ENCODE results near the gene CIB2. TPM values are rescaled to one million over a fixed set of nuclear protein-coding genes. Genes with fewer than 3 reads are reported as not detected.

Gene CIB2
- polyA plus RNA-seq, 12 donors = 8.5 to 33.4 (median 13.0) TPM; not detected in 1

DNA sequence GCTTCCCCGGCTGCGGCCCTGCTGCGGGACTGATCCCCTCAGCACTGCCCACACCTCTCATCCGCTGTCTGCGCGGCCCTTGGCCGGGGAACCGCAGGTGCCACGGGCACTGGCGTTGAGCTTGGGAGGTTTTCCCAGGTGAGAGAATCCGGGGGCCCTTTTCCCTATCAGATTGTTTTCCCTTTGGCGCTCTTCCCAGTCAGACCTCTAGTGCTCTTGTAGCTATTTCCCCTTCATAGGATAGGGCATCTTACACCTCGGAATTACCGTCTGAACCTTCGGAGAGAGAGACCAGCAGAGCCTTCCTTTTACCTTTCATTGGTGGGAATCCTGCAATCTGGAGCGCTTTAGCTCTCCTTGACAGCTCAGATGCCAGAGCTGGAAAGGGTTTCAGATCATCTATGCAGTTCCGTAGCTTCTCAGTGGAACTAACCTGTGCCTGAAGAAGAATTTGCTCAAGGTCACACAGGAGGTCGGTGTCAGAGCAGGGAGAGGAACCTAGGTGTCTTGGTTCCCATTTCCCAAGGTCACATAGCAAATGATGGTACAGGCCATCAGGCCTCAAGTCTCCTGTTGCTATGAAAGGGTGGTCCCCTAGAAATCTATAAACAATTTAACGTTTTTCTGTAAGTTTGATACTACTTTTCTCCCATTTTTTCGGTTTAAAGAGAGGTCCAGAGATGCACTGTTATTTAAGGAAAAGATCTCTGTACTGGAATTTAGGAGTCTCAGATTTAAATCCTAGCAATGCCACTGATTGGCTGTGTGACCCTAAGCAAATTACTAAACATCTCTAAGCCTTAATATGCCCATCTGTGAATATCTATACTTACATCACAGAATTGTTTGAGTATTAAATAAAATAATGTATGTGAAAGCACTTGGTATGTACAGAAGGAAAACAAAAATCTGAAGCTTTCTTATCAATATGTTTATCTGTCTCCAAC is 18.8 kb upstream of the CIB2 start:
- DNase-seq = peak; percentile 47

DNA sequence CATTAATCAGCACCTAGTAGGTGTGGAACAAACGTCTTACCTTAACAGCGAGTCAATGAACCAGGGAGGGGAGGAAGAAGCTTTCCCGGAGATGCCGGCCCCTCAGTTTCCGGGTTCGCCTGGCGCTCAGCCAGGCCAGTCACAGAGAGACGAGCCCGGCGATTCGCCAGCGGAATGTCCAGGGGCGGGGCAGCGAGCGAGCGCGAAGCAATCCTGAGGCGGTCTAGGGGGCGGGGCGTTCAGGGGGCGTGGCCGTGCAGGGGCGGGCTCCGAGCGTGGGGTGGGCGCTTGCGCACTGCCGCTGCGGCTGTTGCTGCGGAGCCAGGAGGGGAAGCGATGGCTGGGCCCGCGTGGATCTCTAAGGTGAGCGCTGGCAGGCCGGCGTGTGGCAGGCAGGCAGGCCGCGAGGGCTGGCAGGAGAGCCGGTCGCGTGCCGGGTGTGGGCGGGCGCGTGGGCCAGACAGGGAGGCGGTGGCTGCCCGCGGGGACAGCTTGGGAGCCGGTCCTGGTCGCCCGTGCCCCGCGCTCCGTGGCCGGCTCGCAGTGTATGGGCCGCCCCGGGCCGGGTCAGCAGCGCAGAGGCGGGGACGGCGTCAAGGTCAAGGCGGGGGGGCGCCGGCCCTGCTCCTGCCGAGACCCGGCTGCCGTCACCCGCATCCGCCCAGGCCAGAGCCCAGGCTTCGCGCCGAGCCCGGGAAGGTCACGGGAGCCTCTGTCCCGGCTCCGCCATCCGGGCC is 18.0 kb upstream of the CIB2 start, which contains the start of gene IDH3A:
TSS of gene IDH3A (plus strand) at position 295 of the 737 bp plus-strand sequence. CDS start at position 337, 42 bp downstream.
- peak; percentile 100 for DNase-seq

DNA sequence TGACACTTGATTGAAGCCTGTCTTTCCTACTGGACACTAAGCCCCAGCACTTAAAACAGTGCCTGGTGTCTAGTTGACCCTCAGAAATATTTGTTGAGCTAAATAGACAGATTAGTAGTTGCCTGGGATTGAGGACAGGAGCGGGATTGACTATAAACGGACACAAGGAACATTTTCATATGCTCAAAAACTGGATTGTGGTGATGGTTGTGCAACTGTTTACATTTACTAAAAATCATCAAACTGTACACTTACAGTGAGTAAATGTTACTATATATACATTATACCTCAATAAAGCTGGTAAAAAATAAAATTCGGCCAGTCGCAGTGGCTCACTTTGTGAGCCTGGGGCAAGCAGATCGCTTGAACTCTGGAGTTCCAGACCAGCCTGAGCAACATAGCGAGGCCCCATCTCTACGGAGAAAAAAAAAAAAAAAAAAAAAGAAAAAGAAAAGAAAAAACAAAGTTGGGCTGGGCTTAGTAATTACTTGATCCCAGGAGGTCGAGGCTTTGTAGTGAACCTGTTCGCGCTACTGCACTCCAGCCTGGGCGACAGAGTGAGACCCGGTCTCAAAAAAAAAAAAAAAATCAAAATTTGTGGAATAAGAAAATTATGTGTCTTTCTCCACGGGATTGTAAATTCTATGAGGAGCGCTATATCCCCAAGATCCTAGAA is 17.3 kb upstream of the CIB2 start:
- no peak for DNase-seq

DNA sequence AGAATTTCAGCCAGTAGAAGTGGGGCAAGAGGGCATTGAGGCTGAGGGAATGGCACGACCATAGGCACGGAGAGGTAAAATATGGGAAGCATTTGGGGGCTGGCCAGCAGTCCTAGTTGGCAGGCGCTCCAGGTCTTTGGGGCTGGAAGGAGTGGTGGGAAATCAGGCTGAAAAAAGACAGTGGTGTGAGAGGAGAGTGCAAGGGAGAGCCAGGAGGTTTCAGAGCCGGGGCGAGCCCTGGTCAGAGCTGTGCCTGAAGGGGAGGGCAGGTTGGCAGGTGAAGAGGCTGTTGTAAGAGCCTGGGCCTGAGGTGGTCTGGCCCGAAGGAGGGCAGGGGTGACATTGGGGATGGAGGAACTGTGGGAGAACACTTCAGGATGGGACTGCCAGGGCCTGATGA is 16.3 kb upstream of the CIB2 start:
- DNase-seq = no peak

DNA sequence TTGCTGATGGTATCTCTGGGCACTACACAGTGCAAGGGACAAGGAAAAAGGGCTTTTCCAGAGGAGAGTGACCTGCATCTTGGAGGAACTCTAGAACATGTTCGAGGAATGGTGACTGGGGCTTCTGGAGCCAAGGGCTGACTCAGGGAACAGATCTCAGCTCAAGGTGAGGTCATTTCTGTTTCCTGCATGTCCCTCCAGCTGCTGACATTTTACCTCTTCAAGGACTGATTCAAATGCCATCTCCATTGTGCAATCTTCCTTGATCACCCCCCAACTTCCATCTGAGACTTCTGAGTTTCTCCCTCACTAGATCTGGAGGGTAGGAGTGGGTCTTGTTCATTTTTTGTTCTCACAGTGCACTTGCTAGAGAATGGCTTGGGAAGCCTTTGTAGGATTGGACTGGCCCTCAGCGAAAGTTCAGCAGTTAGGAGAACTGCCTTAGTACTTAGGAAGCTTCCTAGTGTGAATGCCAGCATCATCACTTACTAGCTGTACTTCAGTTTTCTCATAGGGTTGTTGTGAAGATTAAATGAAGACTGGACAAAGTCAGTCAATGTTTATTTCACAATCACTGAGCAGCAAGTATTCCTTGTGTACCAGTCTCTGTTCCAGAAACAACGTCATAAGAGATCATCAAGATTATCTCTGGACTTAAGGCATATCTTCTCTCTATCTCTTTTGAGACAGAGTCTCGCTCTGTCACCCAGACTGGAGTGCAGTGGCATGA is 15.3 kb upstream of the CIB2 start:
- no peak for DNase-seq

DNA sequence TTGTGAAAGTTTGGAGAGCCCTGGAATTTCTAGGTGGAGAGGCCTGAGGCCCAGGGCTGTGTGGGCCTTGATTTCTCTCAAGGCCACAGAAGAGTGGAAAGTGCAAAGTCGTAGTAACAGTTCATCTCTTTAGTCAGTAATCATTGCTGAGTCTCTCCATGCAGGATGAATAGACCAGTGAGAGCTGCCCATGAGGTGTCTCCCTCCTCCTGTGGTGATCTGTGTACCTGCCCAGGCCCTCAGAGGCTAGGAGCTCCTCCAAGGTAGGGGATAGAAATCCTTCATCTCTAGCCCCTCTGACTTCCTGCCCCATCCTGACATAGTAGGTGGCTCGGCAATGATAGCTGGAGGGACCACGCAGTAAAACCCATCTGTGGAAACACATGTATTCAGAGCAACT is 11.1 kb upstream of the CIB2 start:
- no peak for DNase-seq

DNA sequence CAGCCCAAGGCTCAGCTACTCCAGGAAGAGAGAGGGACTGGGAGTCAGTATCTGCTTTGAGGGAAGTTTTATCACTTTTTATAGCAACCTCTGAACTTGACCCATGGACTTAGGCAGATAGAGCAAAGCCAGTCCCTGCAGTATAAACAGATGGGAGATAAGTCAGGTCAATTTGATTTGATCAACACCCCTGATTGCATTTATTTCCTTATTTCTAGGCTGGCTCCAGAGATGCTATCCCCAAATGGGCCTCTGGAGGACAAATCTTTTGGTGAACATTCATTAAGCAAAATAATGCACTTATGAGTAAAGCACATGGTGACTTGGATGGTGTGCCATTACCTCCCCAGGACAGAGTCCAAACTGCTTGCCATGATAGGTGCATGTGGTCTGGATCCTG is 9.0 kb upstream of the CIB2 start:
- DNase-seq = no peak

DNA sequence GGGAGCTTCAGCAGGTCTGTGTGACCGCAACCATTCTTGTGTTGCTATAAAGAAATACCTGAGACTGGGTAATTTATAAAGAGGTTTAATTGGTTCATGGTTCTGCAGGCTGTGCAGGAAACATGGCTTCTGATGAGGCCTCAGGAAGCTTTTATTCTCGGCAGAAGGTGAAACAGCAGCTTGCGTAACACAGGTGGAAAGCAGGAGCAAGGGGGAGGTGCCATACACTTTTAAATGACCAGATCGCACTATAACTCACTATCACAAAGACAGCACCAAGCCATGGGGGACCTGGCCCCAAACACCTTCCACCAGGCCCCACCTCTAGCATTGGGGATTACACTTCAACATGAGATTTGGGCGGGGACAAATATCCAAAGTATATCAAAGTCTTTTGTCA is 8.3 kb upstream of the CIB2 start:
- DNase-seq = no peak

DNA sequence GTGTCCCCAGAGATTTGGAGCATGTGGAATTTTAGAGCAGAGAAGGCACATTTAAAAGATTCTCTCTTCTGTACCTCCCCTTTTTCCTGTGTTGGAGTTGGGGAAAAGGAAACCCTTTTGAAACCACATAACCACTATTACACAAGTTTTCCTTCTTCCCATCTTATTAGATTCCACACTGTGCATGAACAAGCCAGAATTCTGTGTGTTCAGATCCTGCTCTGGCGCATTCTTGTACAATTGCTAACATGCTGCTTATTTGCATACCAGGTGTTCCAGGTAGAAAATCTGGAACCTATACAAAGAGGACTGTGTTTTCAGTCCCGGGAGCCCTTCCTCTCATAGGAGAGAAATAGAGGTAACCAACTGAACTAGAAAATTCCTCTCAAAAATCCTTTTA is 2.6 kb upstream of the CIB2 start:
- no peak for DNase-seq

DNA sequence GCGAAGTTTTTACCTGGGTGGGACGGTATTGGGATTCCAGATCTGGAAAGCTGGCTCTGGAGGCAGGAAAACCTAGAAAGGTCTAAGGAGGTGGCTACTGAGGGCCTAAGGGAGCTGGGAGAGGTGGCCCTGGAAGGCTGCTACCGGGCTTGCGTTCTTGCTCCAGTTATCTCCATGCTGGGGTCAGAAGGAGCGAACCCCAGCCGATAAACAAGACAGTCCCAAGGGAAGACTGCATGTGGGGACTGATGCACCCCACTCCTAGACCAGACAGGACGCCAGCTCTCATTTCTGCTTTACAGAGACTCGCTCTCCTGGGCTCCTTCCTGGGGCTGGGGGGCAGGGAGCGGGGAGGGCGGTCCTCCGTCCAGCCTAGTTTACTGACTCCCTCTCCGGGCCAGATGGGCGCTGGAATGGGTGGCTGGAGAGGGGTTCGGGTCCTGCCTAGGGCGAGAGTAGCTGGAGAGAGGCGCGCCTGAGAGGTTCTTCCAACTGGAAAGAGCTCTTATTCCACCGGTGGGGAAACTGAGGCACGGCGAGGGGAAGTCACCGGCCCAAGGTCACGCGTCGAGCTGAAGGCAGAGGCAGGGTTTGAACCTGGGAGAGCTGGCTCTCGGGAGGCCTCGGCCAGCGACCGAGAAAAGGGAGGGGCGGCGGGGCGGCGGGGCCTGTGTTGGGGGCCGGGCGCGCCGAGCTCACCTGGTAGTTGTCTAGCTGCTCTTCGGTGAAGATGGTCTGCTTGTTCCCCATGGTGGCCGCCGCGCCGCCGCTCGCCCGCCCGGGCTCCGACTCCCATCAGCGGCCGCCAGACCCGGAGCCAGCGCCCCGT is 565 bp downstream of the CIB2 start:
- DNase-seq = no peak

DNA sequence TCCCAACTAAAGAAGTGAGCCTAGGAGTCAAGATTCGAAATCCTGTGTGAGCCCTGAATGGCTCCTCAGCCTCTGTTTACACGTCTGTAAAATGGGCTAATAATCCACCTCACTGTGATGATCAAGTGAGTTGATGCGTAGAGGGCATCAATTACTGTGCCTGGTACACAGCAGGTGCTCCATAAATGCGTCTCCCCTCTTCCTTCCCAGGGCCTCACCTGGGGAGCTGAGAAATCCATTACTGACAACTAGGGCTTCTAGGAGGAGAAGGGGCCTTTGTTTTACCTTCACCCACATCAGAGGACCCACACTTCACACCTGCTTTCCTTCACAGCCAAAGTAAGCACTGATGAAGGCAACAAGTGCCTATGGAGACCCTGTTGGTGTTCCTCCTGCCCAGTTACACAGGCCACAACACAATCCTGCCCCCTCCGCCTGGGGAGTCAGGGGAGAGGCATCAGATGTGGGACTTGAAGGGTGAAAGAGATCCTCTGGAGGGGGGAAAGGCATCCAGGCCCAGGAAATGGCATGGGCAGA is 1.4 kb downstream of the CIB2 start:
- DNase-seq = no peak

DNA sequence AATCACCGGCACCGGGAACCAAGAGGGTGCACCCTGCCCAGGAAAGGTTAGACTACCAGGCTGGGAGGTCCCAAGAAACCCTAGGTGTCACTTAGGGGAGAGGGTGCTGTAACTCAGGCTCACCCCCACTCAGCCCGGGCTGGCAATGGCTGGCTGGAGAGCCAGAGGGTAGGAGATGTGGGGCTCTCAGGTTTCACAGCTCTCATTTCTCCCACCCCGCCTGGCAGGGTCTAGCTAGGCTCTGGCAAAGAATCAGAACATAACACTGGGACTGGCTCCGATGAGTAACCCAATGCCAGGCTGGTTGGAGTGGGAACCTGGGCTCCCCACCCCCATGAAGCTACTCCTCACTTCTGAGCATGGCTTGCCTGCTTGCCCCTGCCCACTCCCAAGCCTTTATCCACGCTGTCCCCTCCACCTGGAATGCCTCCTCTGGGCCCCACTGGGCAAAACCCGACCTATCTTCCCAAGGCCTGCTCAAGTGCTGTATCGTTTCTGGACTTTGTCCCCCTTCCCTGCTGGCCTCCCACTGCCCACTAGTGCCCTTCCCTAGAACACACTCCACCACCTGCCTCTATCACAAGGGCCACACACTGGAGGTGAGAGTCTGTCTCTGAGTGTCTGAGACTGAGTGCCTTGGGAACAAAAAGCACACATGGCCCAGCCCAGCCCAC is 2.0 kb downstream of the CIB2 start:
- no peak for DNase-seq

DNA sequence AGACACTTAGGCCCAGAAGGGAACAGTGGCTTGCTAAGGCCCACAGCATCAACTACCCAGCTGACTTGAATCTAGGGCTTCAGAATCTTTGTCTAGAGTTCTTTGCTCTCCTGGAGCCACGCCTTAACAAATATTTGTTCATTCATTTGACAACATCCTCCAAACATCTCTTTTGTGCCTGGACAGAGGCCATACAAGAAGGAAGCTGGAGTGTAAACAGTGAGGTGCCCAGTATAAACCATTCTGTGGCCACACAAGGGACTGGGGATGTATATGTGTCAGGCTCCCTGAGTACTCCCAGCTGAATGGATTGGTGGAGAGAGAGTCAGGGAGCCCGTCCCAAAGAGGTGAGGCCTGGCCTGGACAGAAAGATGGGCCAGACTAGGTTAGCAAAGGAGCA is 3.4 kb downstream of the CIB2 start:
- no peak for DNase-seq

DNA sequence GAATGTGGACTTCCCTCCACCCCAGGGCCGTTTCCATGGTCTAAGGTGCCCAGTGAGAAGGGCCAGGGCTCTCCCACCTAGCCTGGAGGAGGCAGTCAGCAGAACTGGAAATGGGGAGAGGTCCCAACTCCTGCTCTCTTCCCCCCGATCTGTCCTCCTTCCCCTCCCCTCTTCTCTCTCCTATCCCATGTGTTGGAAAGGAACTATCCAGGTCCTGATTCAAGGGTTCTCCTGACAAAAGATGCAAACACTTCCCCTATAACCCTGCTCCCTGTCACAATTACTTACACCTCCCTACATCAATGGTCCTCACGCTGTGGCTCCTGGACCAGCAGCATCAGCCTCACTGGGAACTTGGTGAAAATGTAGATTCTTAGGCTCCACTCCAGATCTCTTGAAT is 6.0 kb downstream of the CIB2 start:
- DNase-seq = no peak

DNA sequence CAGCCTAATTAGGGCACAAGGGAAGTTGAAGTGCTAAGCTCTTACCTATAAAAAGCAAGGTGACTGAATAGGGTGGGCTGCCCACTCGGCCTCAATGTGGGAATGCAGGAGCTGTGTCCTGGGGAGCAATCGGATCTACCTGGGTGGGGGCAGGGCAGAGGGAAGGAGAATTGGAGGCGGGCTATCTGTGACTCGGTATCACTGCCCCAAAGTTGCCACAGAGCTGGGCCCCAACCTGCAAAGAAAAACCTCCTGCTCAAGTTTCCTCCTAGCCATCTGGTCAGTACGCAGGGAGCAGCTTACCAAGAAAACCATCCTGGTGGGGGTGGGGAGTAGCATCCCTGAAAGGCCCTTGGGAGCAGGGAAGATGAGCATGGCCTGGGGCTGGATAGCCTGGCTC is 10.7 kb downstream of the CIB2 start:
- DNase-seq = no peak

DNA sequence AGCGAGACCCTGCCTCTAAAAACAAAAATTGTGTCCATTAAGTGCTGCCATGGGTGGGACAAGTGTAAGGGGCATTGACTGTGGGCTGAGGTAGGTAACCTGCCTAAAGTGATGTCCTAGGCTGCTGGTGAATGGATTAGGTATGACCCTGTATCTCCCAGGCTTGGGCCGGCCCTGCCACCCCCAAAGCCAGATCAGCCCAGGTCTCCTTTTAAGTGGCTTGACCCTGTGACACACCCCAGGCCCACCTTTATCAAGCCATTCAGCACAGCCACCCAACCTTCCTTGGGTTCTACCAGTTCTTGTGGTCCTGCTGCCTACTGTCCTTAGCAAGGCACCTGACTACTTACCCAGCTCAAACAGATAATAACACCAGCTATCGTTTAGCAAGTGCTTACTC is 18.7 kb downstream of the CIB2 start:
- no peak for DNase-seq

DNA sequence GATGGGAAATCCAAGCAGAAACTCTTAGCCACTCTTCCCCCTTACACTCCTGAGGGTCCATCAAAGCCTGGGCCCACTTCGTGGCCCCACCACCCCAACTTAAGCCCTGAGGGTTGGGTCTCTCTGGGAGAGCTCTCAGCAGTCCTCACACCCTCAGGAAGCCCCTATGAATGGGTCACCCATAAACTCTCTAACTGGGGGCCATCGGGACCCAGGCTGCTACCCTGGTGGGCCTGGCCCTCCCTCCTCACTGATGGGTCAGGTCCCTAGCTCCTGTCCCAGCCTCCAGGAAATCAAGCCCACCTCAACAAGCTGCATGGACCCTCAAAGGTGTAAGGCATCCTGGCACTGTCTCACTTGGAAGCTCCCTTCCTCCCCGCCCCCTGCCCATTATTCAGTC is 19.5 kb downstream of the CIB2 start:
- no peak for DNase-seq

DNA sequence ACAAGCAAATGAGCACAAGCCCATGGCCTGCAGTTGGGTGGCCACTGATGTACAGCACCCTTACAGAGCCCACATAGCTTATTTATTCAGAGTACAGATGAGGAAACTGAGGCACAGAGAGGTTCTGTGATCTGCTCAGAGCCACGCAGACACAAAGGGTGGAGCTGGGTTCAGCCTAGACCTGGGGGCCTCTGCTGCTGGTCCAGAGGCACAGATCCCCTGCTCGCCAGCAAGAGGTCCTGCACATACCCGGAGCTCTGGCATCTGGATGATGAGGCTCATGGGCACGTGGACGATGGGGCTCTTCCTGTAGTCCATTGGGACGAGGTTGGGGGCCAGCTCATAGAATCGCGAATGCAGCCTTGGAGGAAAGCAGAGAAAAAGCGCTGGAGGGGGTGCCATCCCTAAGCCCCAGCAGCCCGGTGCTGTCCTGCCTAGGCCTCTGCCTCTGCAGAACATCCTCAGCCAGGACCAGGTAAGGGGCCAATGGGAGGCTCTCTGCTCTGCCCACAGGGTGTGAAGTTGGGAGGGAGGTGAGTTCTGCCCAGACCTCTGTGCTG is 20.2 kb downstream of the CIB2 start:
- no peak for DNase-seq

DNA sequence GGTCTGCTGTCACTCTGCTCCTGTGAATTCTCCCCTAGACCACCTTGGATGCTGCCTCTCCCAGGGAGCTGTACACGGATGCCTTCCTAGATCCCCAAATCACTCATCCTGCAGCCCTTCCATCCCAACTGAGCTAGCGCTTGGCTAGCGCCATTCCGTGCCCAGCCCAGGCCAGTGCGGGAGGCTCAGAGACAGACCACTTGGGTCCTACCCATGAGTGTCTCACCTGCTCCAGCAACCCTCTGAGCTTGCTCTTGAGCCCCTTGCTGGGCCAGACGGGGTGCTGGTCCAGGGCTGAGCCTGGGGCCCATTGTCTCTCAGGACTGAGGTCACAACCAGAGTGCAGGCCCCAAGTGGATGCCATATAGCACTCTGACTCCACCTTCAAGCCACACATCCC is 21.1 kb downstream of the CIB2 start:
- no peak for DNase-seq

DNA sequence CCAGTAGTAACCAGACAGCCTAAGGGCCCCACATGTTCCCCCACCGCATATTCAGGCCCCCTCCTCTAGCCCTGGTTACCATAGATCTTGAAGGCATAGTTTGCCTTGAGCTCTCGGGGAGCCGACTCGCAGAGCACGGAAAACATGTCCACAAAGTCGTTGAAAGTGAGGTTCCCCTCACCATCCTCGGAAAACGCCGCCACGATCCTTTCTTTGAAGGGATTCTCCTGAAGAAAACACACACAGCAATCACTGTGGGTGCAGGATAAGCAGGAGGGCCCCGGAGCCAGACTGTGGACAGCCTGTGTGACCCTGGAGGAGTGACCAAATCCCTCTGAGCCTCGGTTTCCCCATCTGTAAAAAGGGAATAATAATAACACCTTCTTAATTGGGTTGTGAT is 22.1 kb downstream of the CIB2 start:
- no peak for DNase-seq
